Loucy (cell line): ENCODE measurements around the gene ECEL1.
"Not testable (repeated sequence)": the region's sequence is repeated elsewhere in the genome, so short reads cannot be mapped to it uniquely, and the experiment has no call there.

Experiments used
- H2AFZ ChIP-seq: fragments of 200-600 bp; sonication (generic); 2 replicates; pipeline ENCODE4 v1.6.0; 2016; ENCODE audit warnings: antibody characterized with exemption, mild to moderate bottlenecking, low read length, moderate library complexity
- H3F3A ChIP-seq: fragments of 200-600 bp; 2 replicates; pipeline ENCODE4 v1.6.0; 2016; ENCODE audit warnings: antibody characterized with exemption, low read depth, mild to moderate bottlenecking
- H3K27me3 ChIP-seq: fragments of 200-600 bp; sonication (generic); 2 replicates; pipeline ENCODE4 v1.6.1; 2014; ENCODE audit warnings: low read length, mild to moderate bottlenecking; ENCODE audit not compliant: insufficient read depth, poor library complexity, severe bottlenecking
- H3K36me3 ChIP-seq: fragments of 200-600 bp; sonication (generic); 2 replicates; pipeline ENCODE4 v1.6.1; 2016; ENCODE audit warnings: low read length; ENCODE audit not compliant: insufficient read depth
- H3K4me1 ChIP-seq: fragments of 200-600 bp; sonication (generic); 2 replicates; pipeline ENCODE4 v1.5.1; 2014; ENCODE audit warnings: low read length, mild to moderate bottlenecking; ENCODE audit not compliant: insufficient read depth, poor library complexity, severe bottlenecking
- H3K4me2 ChIP-seq: fragments of 200-600 bp; sonication (generic); 2 replicates; pipeline ENCODE4 v1.6.0; 2014; ENCODE audit warnings: antibody characterized with exemption, low read length, low read depth, mild to moderate bottlenecking; ENCODE audit not compliant: poor library complexity, severe bottlenecking
- H3K4me3 ChIP-seq: fragments of 200-600 bp; sonication (generic); 2 replicates; pipeline ENCODE4 v1.5.1; 2014; ENCODE audit warnings: low read length, mild to moderate bottlenecking, mixed read lengths; ENCODE audit not compliant: poor library complexity, severe bottlenecking
- H3K79me2 ChIP-seq: fragments of 200-600 bp; sonication (generic); 2 replicates; pipeline ENCODE4 v1.6.1; 2014; ENCODE audit warnings: low read length; ENCODE audit not compliant: insufficient read depth
- H3K9ac ChIP-seq: fragments of 200-600 bp; sonication (generic); 2 replicates; pipeline ENCODE4 v1.6.0; 2014; ENCODE audit warnings: mild to moderate bottlenecking, low read depth, low read length, moderate library complexity; ENCODE audit not compliant: poor library complexity, severe bottlenecking
- H3K9me2 ChIP-seq: fragments of 200-600 bp; sonication (generic); replicated peaks from 2 replicates; pipeline ENCODE4 v1.6.1; 2016; ENCODE audit warnings: low read depth, low read length, mixed read lengths
- H3K9me3 ChIP-seq: fragments of 200-600 bp; sonication (generic); 2 replicates; pipeline ENCODE4 v1.6.1; 2014; ENCODE audit warnings: mild to moderate bottlenecking, antibody characterized with exemption, low read length, low read depth; ENCODE audit not compliant: insufficient read depth
- H4K20me1 ChIP-seq: fragments of 200-600 bp; sonication (generic); 2 replicates; pipeline ENCODE4 v1.6.0; 2014; ENCODE audit warnings: antibody characterized with exemption, low read length, mild to moderate bottlenecking; ENCODE audit not compliant: insufficient read depth, poor library complexity, severe bottlenecking
- EZH2phosphoT487 ChIP-seq: fragments of 200-600 bp; IDR thresholded peaks from 2 replicates; pipeline ENCODE4 v1.6.1; 2018; ENCODE audit warnings: antibody characterized with exemption, mild to moderate bottlenecking, moderate library complexity, borderline replicate concordance
- TF ChIP-seq, protein P1 (sequence below): fragments of 200-600 bp; sonication (generic); conservative IDR thresholded peaks from 2 replicates; pipeline ENCODE4 v1.5.1; 2014; ENCODE audit warnings: mild to moderate bottlenecking, antibody characterized with exemption, low read length

ECEL1 gene

DNA sequence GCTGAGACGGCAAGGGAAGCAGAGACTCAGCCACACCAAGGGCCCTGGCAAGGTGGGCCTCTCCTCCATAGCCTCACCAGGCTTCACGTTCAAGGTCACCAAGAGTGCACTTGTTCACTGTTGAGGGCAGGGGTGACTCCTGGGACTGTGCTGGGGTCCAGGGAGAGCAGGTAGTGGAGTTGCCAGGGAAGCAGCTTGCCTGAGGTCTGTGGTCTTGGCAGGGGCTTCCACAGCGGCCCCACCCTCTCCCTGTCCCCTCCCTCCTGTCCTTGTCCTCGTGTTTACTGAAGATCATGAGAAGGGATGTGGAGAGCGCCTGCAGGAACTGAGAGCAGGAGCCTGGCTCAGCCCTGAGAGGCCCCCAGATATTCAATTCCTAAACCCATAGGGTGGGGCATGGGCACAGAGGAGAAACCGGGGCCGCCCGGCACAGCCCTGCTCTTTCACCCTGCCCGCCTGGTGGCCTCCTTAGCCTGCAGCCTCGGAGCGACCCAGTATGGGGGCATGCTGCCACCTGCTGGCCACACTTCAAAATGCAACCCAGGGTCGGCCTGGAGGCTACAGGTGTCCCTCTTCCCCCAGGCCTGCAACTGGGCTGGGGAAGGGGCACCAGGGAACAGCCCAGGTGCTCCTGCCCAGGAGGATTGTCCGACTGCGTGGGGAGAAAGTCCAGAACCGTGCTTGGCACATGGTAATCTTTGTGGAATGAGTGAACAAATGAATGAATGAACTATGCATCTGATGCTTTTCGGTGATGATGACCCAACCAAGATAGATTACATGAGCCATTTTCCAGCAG lies 47.2 kb downstream of the ECEL1 start:
- TF ChIP-seq, protein P1, sequence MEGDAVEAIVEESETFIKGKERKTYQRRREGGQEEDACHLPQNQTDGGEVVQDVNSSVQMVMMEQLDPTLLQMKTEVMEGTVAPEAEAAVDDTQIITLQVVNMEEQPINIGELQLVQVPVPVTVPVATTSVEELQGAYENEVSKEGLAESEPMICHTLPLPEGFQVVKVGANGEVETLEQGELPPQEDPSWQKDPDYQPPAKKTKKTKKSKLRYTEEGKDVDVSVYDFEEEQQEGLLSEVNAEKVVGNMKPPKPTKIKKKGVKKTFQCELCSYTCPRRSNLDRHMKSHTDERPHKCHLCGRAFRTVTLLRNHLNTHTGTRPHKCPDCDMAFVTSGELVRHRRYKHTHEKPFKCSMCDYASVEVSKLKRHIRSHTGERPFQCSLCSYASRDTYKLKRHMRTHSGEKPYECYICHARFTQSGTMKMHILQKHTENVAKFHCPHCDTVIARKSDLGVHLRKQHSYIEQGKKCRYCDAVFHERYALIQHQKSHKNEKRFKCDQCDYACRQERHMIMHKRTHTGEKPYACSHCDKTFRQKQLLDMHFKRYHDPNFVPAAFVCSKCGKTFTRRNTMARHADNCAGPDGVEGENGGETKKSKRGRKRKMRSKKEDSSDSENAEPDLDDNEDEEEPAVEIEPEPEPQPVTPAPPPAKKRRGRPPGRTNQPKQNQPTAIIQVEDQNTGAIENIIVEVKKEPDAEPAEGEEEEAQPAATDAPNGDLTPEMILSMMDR: peak; percentile 75
- H3K4me3 ChIP-seq, H3K9me3 ChIP-seq, H3K36me3 ChIP-seq, H3K79me2 ChIP-seq, H4K20me1 ChIP-seq, H3K9me2 ChIP-seq, H3K27me3 ChIP-seq, H3K9ac ChIP-seq, H3F3A ChIP-seq, H2AFZ ChIP-seq, H3K4me1 ChIP-seq: not testable (repeated sequence)
- H3K4me2 ChIP-seq: peak overlapping the region; percentile 49

DNA sequence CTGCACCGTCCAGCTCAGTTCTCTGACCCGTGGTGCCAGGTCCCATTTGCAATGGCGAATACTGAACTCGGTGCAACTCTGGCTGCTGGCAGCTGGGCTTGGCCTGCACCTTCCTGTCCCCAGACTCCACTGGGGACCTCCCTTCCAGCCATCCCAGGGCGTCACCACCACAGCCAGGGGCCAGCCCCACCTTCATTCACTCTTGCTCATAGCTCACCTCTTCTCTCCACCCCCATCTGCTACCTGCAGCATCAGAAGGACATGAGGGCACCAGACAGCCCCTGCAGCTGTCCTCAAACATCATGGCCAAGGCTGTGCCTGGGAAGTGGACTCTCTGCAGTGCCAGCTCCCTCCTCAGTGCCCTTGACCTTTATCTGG lies 47.9 kb downstream of the ECEL1 start:
- TF ChIP-seq, protein P1: peak; percentile 38
- no peak for TF ChIP-seq EZH2phosphoT487
- H2AFZ ChIP-seq: no peak overlapping the region
- H3F3A ChIP-seq: no peaks in the 10 kb centered on the region
- H3K36me3 ChIP-seq: no peaks in the 10 kb centered on the region
- peaks cover 3% of the 10 kb centered on the region for H3K4me1 ChIP-seq
- no peaks in the 10 kb centered on the region for H4K20me1 ChIP-seq
- no peak overlapping the region for H3K4me3 ChIP-seq
- H3K4me2 ChIP-seq: no peak overlapping the region
- H3K79me2 ChIP-seq: no peaks in the 10 kb centered on the region
- no peaks in the 10 kb centered on the region for H3K9me3 ChIP-seq
- H3K9ac ChIP-seq: no peak overlapping the region
- no peaks in the 10 kb centered on the region for H3K9me2 ChIP-seq
- no peaks in the 10 kb centered on the region for H3K27me3 ChIP-seq

DNA sequence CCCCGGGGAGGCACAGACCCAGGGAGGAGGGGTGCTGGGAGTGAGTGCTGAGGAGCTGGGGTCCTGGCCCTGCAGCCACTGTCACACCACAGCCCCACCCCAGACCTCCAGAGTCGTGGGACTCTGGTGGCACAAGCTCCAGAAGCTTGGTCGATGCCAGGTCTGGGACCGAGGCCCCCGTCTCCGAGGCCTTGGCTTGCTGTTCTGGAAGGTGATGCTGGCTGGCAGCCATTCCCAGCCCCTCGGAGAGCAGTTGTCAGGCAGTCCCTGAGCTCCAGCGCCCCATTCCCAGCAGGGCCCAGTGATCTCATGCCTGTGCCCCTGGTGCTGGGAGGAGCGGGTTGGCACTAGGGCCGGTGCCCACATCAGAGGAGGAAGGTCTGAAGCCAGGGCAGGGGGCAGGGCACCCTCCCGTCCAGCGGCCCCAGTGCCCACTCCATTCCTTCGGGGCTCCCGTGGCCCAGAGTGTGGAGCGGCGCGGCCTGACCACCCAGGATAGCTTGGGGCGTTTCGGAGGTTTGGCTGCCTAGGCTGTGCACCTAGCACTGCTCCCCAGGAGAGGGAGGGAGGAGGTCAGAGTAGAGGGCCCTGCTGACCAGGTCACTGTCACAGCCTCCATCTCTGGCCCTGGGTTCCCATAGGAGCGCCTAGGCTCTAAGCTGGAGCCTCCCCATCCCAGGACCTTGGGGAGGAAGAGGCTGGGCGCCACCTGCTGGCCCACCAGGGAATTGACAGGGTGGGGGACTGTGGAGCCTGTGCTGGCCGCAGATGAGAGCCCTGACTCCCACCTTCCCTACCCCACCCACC lies 48.5 kb downstream of the ECEL1 start:
- H3K9ac ChIP-seq: no peak overlapping the region
- TF ChIP-seq, protein P1: peak; percentile 47
- TF ChIP-seq EZH2phosphoT487: no peak

More for the DNA sequence above, 48.5 kb downstream of the ECEL1 start:
- Histone ChIP-seq H3K27me3 (no peaks in the 10 kb centered on the region), H3K4me2 (no peak overlapping the region), H2AFZ (no peak overlapping the region), H3K4me1 (peaks cover 3% of the 10 kb centered on the region), H3K9me3 (no peaks in the 10 kb centered on the region), H4K20me1 (no peaks in the 10 kb centered on the region), H3F3A (no peaks in the 10 kb centered on the region), H3K79me2 (no peaks in the 10 kb centered on the region), H3K4me3 (no peak overlapping the region), H3K36me3 (no peaks in the 10 kb centered on the region), H3K9me2 (no peaks in the 10 kb centered on the region)
